Left ventricle myocardium superior (tissue), 1 donor: ENCODE data around the gene SEC22A. TPM values are rescaled to one million over a fixed set of nuclear protein-coding genes. Genes with fewer than 3 reads are reported as not detected.

Experiments used
- ATAC-seq: fragments of 200-7000 bp; cut with Tn5 transposase; one replicate; pipeline ENCODE4 v1.9.1; 2020; ENCODE audit warnings: mild to moderate bottlenecking, moderate library complexity
- DNase-seq: peaks from one replicate; pipeline ENCODE4 v3.0.0-alpha.2; 2020
- intact Hi-C: fragments of 100-400 bp; cut with micrococcal nuclease; formaldehyde crosslinking; loops from one replicate; pipeline ENCODE4 v1.11.0; 2022
- total RNA-seq: library from RNA; stranded (reverse); fragmentation: NEBNext Ultra II Directional; extraction: Animal tissue kit (Norgen Biotek cat#: 25700); gene quantifications from one replicate; pipeline ENCODE4 v1.2.1, GENCODE V29; 2021
- donor health status: DM: no; HTN: yes; CAD: no; lungs with severe emphysema.

SEC22A gene
- total RNA-seq, 1 donor from 2014 or later = 10.4 TPM

- ATAC-seq = peak; percentile 66
- DNase-seq = no peak
- intact Hi-C loops = no loop called here
Observed at GRCh38 chr3:123258811-123259420, 57.2 kb downstream of the SEC22A start.

GRCh38 chr3:123261666-123262065, 59.9 kb downstream of the SEC22A start:
- ATAC-seq (no peak), DNase-seq (no peak)
- intact Hi-C loops = no loop called here

GRCh38 chr3:123262226-123262625, 60.5 kb downstream of the SEC22A start:
- DNase-seq = no peak
- ATAC-seq = no peak
- intact Hi-C loops = no loop called here

- intact Hi-C loops = no loop called here
- ATAC-seq = no peak
- no peak for DNase-seq
Observed at GRCh38 chr3:123262868-123263267, 61.1 kb downstream of the SEC22A start.

GRCh38 chr3:123263941-123264340, 62.2 kb downstream of the SEC22A start:
- intact Hi-C loops = no loop called here

GRCh38 chr3:123267821-123268220, 66.1 kb downstream of the SEC22A start:
- intact Hi-C loops = loop anchor here (5.0 kb wide), 1 partner anchor 321 kb away; no protein-coding TSS in a partner anchor
- DNase-seq = no peak
- no peak for ATAC-seq

More at GRCh38 chr3:123263941-123264340, 62.2 kb downstream of the SEC22A start:
- DNase-seq (no peak), ATAC-seq (no peak)

GRCh38 chr3:123270818-123271217, 69.1 kb downstream of the SEC22A start:
- no peak for DNase-seq
- no peak for ATAC-seq
- intact Hi-C loops = no loop called here

- ATAC-seq = peak; percentile 86
- intact Hi-C loops = no loop called here
- DNase-seq = no peak
Observed at GRCh38 chr3:123271466-123272159, 69.9 kb downstream of the SEC22A start.

- DNase-seq = no peak
- no peak for ATAC-seq
Observed at GRCh38 chr3:123272547-123272946, 70.8 kb downstream of the SEC22A start.

GRCh38 chr3:123275691-123276090, 73.9 kb downstream of the SEC22A start:
- no peak for DNase-seq
- intact Hi-C loops = no loop called here
- ATAC-seq = no peak

More at GRCh38 chr3:123272547-123272946, 70.8 kb downstream of the SEC22A start:
- intact Hi-C loops = no loop called here

- intact Hi-C loops = no loop called here
- ATAC-seq (no peak), DNase-seq (no peak)
Observed at GRCh38 chr3:123276346-123277006, 74.7 kb downstream of the SEC22A start.

GRCh38 chr3:123277106-123277505, 75.4 kb downstream of the SEC22A start:
- ATAC-seq (no peak), DNase-seq (no peak)

GRCh38 chr3:123278446-123278845, 76.7 kb downstream of the SEC22A start:
- intact Hi-C loops = no loop called here
- ATAC-seq = peak; percentile 2
- no peak for DNase-seq

More at GRCh38 chr3:123277106-123277505, 75.4 kb downstream of the SEC22A start:
- intact Hi-C loops = no loop called here

- intact Hi-C loops = no loop called here
- no peak for DNase-seq
- peak; percentile 13 for ATAC-seq
Observed at GRCh38 chr3:123279121-123279520, 77.4 kb downstream of the SEC22A start.

- no peak for DNase-seq
- intact Hi-C loops = no loop called here
- no peak for ATAC-seq
Observed at GRCh38 chr3:123281406-123281805, 79.7 kb downstream of the SEC22A start.

- intact Hi-C loops = no loop called here
- DNase-seq (no peak), ATAC-seq (no peak)
Observed at GRCh38 chr3:123281929-123282328, 80.2 kb downstream of the SEC22A start.

- DNase-seq (no peak), ATAC-seq (no peak)
- intact Hi-C loops = no loop called here
Observed at GRCh38 chr3:123282461-123282860, 80.7 kb downstream of the SEC22A start.

GRCh38 chr3:123283074-123283473, 81.3 kb downstream of the SEC22A start:
- DNase-seq (no peak), ATAC-seq (no peak)
- intact Hi-C loops = no loop called here

GRCh38 chr3:123283657-123284398, 82.1 kb downstream of the SEC22A start:
- ATAC-seq = no peak
- no peak for DNase-seq
- intact Hi-C loops = no loop called here
